Measurements from ENCODE around the gene HEY2.

HEY2 gene

DNA sequence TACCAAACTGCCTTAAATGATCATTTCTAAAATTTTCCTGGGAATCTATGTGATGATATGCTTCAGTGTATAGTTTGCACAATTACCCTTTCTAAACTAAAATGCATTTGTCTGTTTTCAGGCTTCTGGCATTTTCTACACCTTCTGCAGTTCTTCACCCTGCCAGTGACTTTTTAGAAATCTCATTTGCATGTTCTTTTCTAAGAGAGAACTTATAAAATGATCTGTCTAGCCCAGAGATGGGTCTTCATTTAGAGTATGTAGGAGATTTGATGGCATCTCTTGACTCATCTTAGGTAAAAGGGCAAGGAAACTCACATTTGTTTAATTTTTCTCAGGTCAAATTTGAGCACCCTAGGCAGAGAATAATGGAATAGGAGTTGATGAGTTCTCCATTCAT lies 59.2 kb downstream of the HEY2 start:
- no peak for DNase-seq (ENCODE audit: low read depth in 2 of 2)
- TF ChIP-seq CTCF (IDR thresholded peaks at IDR 0.05; ENCODE audit: low read depth, low read length) = no peak
- no peak overlapping the region for H3K4me3 ChIP-seq (replicated peaks in 1 of 2; ENCODE audit: low read depth in 2 of 2, low read length in 2 of 2)

DNA sequence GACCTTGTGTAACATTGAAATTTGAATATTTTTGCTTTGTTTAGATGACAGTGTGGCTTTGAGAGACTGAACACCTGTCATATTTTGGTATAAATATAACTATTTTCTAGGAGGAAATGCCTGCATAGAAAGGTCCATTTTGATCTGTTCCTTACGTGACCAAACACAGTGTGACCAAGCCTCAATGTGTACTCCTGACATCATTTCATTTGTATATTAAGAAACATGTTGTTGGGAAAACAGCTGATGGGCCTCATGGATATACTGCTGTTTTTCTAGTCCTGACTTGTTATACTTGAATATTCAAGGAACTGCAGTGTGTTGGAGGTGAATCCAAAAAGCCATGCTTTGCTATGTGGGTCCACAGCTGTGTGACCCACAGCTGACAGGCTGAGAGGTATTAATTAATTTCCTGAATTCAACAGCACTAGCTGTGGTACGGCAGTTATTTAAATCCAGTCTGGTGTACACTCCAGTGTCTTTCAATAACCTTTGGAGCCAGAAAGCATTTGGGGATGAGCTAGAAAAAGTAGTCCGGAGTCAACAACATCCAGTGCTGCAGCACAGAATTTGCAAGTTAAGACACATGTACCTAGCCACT lies 60.2 kb downstream of the HEY2 start:
- DNase-seq (ENCODE audit: low read depth in 2 of 2) = no peak
- TF ChIP-seq CTCF (IDR thresholded peaks at IDR 0.05; ENCODE audit: low read depth, low read length) = no peak
- no peak overlapping the region for H3K4me3 ChIP-seq (replicated peaks in 1 of 2; ENCODE audit: low read depth in 2 of 2, low read length in 2 of 2)

DNA sequence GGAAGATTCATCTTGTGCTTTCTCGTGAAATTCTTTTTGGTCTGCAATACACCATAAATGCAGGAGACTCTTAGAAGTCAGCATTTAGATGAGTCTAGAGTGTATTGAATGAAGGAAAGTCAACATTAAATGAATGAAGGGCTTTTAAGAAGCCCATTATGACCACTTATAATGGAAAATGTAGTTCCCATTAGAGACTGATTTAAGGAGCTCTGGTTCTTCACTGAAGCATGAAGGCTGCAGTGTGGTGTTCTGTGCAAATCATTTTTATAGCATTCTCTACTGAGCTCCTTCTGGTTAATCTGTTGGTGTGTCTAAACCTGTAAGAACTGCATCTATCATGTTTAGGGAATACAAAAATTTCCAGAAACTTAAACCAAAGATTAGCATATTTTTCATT lies 61.0 kb downstream of the HEY2 start:
- DNase-seq (ENCODE audit: low read depth in 2 of 2) = no peak
- no peak overlapping the region for H3K4me3 ChIP-seq (replicated peaks in 1 of 2; ENCODE audit: low read depth in 2 of 2, low read length in 2 of 2)
- no peak for TF ChIP-seq CTCF (IDR thresholded peaks at IDR 0.05; ENCODE audit: low read depth, low read length)

Data from cardiac fibroblast (primary cell).